ENCODE measurements around the gene ACRBP.

GRCh38 chr12:6685814-6686213 is 38.6 kb upstream of the ACRBP start:
- TF ChIP-seq CTCF (IDR thresholded peaks at IDR 0.05; ENCODE audit: extremely low read depth in 1 of 2, insufficient read depth in 1 of 2, low read depth in 1 of 2, low read length in 2 of 2) (no peak), POLR2AphosphoS5 (IDR thresholded peaks at IDR 0.05; ENCODE audit: insufficient read depth, low read depth, low read length) (no peak), POLR2A (IDR thresholded peaks at IDR 0.05; ENCODE audit: low read depth, low read length) (no peak), JUN (IDR thresholded peaks at IDR 0.05; ENCODE audit: borderline replicate concordance, insufficient read depth, insufficient read length, low read depth) (no peak), EZH2 (IDR thresholded peaks at IDR 0.05; ENCODE audit: borderline replicate concordance, low read depth, low read length, severe bottlenecking) (no peak)
- TF ChIP-seq, protein P1, sequence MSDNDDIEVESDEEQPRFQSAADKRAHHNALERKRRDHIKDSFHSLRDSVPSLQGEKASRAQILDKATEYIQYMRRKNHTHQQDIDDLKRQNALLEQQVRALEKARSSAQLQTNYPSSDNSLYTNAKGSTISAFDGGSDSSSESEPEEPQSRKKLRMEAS (IDR thresholded peaks at IDR 0.05; ENCODE audit: insufficient read depth, insufficient read length), result no peak
